ENCODE data around the gene UNC93B1. TPM values are rescaled to one million over a fixed set of nuclear protein-coding genes. Genes with fewer than 3 reads are reported as not detected.

Gene UNC93B1
- polyA plus RNA-seq, 2 of the 4 experiments (the other 2 are of a cell fraction) = 49.4 to 51.2 TPM

DNA sequence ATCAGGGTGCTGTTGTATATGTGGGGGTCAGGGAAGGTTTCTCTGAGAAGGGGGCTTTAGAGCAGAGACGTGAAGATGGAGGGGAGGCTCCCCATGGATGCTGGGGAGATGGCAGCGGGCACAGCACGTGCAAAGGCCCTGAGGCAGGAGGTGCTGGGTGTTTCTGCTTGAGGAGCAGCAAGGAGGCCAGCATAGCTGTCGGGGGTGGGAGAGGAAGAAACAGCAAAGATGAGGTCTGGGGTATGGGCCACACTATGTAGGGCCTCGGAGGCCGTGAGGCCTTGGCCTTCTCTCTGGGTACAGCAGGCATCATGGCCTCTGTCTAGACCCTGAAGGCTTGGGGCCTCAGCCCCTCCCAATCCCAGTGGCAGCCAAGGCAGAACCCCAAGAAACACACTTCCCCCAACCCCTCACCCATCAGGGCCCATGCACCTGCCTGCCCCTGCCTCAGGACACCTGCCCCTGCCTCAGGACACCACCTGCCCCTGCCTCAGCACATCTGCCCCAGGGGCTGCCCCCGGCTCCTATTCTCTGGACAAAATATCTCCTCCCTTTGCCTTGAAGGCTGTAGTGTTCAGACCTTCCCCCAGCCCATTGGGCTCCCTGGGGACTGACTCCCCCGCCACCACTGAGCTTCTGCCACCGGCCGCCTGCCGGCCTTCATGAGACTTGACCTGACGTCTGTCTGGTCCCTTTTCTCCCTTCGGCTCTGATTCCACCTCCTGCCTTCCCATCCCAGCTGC, 12.4 kb upstream of the UNC93B1 start (continued):
- no peak for TF ChIP-seq MAZ (IDR thresholded peaks at IDR 0.05; ENCODE audit: borderline replicate concordance, low read depth, low read length)
- TF ChIP-seq, protein P1, sequence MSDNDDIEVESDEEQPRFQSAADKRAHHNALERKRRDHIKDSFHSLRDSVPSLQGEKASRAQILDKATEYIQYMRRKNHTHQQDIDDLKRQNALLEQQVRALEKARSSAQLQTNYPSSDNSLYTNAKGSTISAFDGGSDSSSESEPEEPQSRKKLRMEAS (IDR thresholded peaks at IDR 0.05) = no peak
- no peak for TF ChIP-seq RCOR1 (IDR thresholded peaks at IDR 0.05; ENCODE audit: low read depth, low read length)
- TF ChIP-seq RAD21 (conservative IDR thresholded peaks at IDR 0.05 in 1 of 2, IDR thresholded peaks at IDR 0.05 in 1 of 2) = peak in 1 of 2 experiments; percentile 5; a peak in 1 of 5 replicates
- no peak; the same call in 1 of the 2 replicates for TF ChIP-seq HEYL (CRISPR knock-in tag; IDR thresholded peaks at IDR 0.05)
- TF ChIP-seq, protein P2, sequence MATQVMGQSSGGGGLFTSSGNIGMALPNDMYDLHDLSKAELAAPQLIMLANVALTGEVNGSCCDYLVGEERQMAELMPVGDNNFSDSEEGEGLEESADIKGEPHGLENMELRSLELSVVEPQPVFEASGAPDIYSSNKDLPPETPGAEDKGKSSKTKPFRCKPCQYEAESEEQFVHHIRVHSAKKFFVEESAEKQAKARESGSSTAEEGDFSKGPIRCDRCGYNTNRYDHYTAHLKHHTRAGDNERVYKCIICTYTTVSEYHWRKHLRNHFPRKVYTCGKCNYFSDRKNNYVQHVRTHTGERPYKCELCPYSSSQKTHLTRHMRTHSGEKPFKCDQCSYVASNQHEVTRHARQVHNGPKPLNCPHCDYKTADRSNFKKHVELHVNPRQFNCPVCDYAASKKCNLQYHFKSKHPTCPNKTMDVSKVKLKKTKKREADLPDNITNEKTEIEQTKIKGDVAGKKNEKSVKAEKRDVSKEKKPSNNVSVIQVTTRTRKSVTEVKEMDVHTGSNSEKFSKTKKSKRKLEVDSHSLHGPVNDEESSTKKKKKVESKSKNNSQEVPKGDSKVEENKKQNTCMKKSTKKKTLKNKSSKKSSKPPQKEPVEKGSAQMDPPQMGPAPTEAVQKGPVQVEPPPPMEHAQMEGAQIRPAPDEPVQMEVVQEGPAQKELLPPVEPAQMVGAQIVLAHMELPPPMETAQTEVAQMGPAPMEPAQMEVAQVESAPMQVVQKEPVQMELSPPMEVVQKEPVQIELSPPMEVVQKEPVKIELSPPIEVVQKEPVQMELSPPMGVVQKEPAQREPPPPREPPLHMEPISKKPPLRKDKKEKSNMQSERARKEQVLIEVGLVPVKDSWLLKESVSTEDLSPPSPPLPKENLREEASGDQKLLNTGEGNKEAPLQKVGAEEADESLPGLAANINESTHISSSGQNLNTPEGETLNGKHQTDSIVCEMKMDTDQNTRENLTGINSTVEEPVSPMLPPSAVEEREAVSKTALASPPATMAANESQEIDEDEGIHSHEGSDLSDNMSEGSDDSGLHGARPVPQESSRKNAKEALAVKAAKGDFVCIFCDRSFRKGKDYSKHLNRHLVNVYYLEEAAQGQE (IDR thresholded peaks at IDR 0.05) = no peak
- no peak for TF ChIP-seq CEBPB (IDR thresholded peaks at IDR 0.05)
- TF ChIP-seq, protein P3, sequence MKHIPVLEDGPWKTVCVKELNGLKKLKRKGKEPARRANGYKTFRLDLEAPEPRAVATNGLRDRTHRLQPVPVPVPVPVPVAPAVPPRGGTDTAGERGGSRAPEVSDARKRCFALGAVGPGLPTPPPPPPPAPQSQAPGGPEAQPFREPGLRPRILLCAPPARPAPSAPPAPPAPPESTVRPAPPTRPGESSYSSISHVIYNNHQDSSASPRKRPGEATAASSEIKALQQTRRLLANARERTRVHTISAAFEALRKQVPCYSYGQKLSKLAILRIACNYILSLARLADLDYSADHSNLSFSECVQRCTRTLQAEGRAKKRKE (CRISPR knock-in tag; IDR thresholded peaks at IDR 0.05; ENCODE audit: low read depth) = no peak
- TF ChIP-seq FOSL2 (IDR thresholded peaks at IDR 0.05) = no peak
- TF ChIP-seq FOSL2 (CRISPR knock-in tag; IDR thresholded peaks at IDR 0.05) = no peak; the same call in 1 of the 2 replicates
- TF ChIP-seq, protein P4, sequence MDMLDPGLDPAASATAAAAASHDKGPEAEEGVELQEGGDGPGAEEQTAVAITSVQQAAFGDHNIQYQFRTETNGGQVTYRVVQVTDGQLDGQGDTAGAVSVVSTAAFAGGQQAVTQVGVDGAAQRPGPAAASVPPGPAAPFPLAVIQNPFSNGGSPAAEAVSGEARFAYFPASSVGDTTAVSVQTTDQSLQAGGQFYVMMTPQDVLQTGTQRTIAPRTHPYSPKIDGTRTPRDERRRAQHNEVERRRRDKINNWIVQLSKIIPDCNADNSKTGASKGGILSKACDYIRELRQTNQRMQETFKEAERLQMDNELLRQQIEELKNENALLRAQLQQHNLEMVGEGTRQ (IDR thresholded peaks at IDR 0.05) = no peak
- no peak for TF ChIP-seq NPAS2 (CRISPR knock-in tag; IDR thresholded peaks at IDR 0.05; ENCODE audit: borderline replicate concordance)
- no peak for TF ChIP-seq SREBF2 (IDR thresholded peaks at IDR 0.05)
- TF ChIP-seq HES2 (IDR thresholded peaks at IDR 0.05) = no peak
- TF ChIP-seq ELK1 (IDR thresholded peaks at IDR 0.05; ENCODE audit: low read depth, low read length) = no peak
- no peak for TF ChIP-seq EP300 (IDR thresholded peaks at IDR 0.05)
- TF ChIP-seq CHD4 (IDR thresholded peaks at IDR 0.05; ENCODE audit: borderline replicate concordance) = no peak

- Histone ChIP-seq H3K4me2 (peak overlapping the region; percentile 96), H3K9me3 (no peaks in the 10 kb centered on the region), H3K4me1 (peaks cover 89% of the 10 kb centered on the region), H3K27ac (peak overlapping the region; percentile 99 to 100), H3K4me3 (peak overlapping the region; percentile 20; the same call in 1 of the 3 replicates)
- TF ChIP-seq RNF2 (IDR thresholded peaks at IDR 0.05; ENCODE audit: borderline replicate concordance, low read depth) (no peak), HOXA7 (CRISPR knock-in tag; IDR thresholded peaks at IDR 0.05) (peak; percentile 11; the same call in 1 of the 2 replicates), ZFP36 (IDR thresholded peaks at IDR 0.05; ENCODE audit: borderline replicate concordance, partially characterized antibody) (no peak), JUN (IDR thresholded peaks at IDR 0.05) (no peak), ELK1 (IDR thresholded peaks at IDR 0.05; ENCODE audit: low read depth, low read length) (no peak), HOXB5 (CRISPR knock-in tag; IDR thresholded peaks at IDR 0.05) (0 out of 2 replicates have a peak, but pooled peaks have one; percentile 22), ZC3H11A (IDR thresholded peaks at IDR 0.05) (no peak)
- FAIRE-seq (no peak), ATAC-seq (no peak), DNase-seq (ENCODE audit: low read depth in 1 of 2, low spot score in 1 of 2) (no peak)
- WGBS (ENCODE audit: missing lambda C conversion rate) = 91% methylated on average over 8 of the region's 8 CpGs
- ChIA-PET CTCF (interaction anchor here (1.4 to 3.9 kb wide), 6 partner anchors 7 to 22 kb away, joined by 3 to 23 read pairs (median 6); no protein-coding TSS in a partner anchor), POLR2A (interaction anchor here (2.8 to 3.8 kb wide), 2 partner anchors 11 to 22 kb away, joined by 13 to 37 read pairs; no protein-coding TSS in a partner anchor)
Observed at GRCh38 chr11:68015467-68015866, 11.6 kb upstream of the UNC93B1 start.

Data from A549 (cell line).